T-helper 2 cell treated with Interferon-gamma antibody and Interleukin-4, amounts not matched to agents 100 ng/mL and 5 ng/mL, for 36 hours (primary cell): Measurements from ENCODE around the gene HSBP1. TPM values are rescaled to one million over a fixed set of nuclear protein-coding genes. Genes with fewer than 3 reads are reported as not detected.

Source experiments
- intact Hi-C: fragments of 100-400 bp; cut with micrococcal nuclease; formaldehyde crosslinking; loops from one replicate; pipeline ENCODE4 v1.15.1; 2023
- total RNA-seq: library from RNA; stranded (reverse); gene quantifications from 2 replicates; pipeline ENCODE4 v1.2.3, GENCODE V29; 2022

Gene HSBP1
- total RNA-seq, 1 donor from 2014 or later: 73.1 TPM

GRCh38 chr16:83838151-83838550 lies 30.4 kb downstream of the HSBP1 start:
- intact Hi-C loops: no loop called here

- intact Hi-C loops: no loop called here
Observed at GRCh38 chr16:83839561-83839960, 31.8 kb downstream of the HSBP1 start.

- intact Hi-C loops: no loop called here
Observed at GRCh38 chr16:83840060-83840617, 32.4 kb downstream of the HSBP1 start.

GRCh38 chr16:83842291-83842690 lies 34.5 kb downstream of the HSBP1 start:
- intact Hi-C loops: no loop called here

- intact Hi-C loops: no loop called here
Observed at GRCh38 chr16:83842756-83843507, 35.2 kb downstream of the HSBP1 start.

- intact Hi-C loops: no loop called here
Observed at GRCh38 chr16:83843657-83844056, 35.9 kb downstream of the HSBP1 start.

GRCh38 chr16:83845263-83845662 lies 37.5 kb downstream of the HSBP1 start:
- intact Hi-C loops: no loop called here

GRCh38 chr16:83847371-83848225 lies 39.8 kb downstream of the HSBP1 start:
- intact Hi-C loops: no loop called here

- intact Hi-C loops: no loop called here
Observed at GRCh38 chr16:83849421-83849820, 41.6 kb downstream of the HSBP1 start.

- intact Hi-C loops: no loop called here
Observed at GRCh38 chr16:83850947-83851346, 43.2 kb downstream of the HSBP1 start.

GRCh38 chr16:83851473-83851872 lies 43.7 kb downstream of the HSBP1 start:
- intact Hi-C loops: no loop called here

GRCh38 chr16:83852774-83853173 lies 45.0 kb downstream of the HSBP1 start:
- intact Hi-C loops: no loop called here

GRCh38 chr16:83853834-83854233 lies 46.1 kb downstream of the HSBP1 start:
- intact Hi-C loops: no loop called here

GRCh38 chr16:83854420-83854819 lies 46.6 kb downstream of the HSBP1 start:
- intact Hi-C loops: no loop called here

GRCh38 chr16:83856792-83857191 lies 49.0 kb downstream of the HSBP1 start:
- intact Hi-C loops: no loop called here

- intact Hi-C loops: no loop called here
Observed at GRCh38 chr16:83859265-83859664, 51.5 kb downstream of the HSBP1 start.

GRCh38 chr16:83862661-83863060 lies 54.9 kb downstream of the HSBP1 start:
- intact Hi-C loops: no loop called here

- intact Hi-C loops: no loop called here
Observed at GRCh38 chr16:83863682-83864081, 55.9 kb downstream of the HSBP1 start.
